Measurements from ENCODE around the gene CASTOR1. TPM values are rescaled to one million over a fixed set of nuclear protein-coding genes. Genes with fewer than 3 reads are reported as not detected.

The CASTOR1 gene
- total RNA-seq, 1 experiment from 2014 or later, result 8.4 TPM

GRCh38 chr22:30315962-30316576 is 26.8 kb upstream of the CASTOR1 start:
- peaks cover 22% of the 10 kb centered on the region for H3K79me2 ChIP-seq (ENCODE audit: low read length)
- no peak overlapping the region for H3K4me2 ChIP-seq (ENCODE audit: low read depth, low read length, poor library complexity, severe bottlenecking)

GRCh38 chr22:30314915-30315314 is 25.6 kb upstream of the CASTOR1 start:
- no peaks in the 10 kb centered on the region for H3K36me3 ChIP-seq (ENCODE audit: insufficient read depth, low read length)
- no peaks in the 10 kb centered on the region for H3K9me3 ChIP-seq (ENCODE audit: low read length)
- H3K79me2 ChIP-seq (ENCODE audit: low read length), result peaks cover 22% of the 10 kb centered on the region
- H3K27me3 ChIP-seq (ENCODE audit: low read length), result no peaks in the 10 kb centered on the region
- no peak overlapping the region for H3K27ac ChIP-seq (ENCODE audit: low read length)
- no peaks in the 10 kb centered on the region for H3K9me2 ChIP-seq (replicated peaks; ENCODE audit: insufficient read depth, low read length)
- peaks cover 21% of the 10 kb centered on the region for H4K20me1 ChIP-seq (ENCODE audit: insufficient read depth, low read depth, low read length)
- no peak overlapping the region for H2AFZ ChIP-seq (ENCODE audit: low read length)
- H3K9ac ChIP-seq (ENCODE audit: low read length), result no peak overlapping the region
- no peak overlapping the region for H3K4me3 ChIP-seq (ENCODE audit: low read length)
- H3K4me2 ChIP-seq (ENCODE audit: low read depth, low read length, poor library complexity, severe bottlenecking), result no peak overlapping the region
- peaks cover 17% of the 10 kb centered on the region for H3K4me1 ChIP-seq (ENCODE audit: low read length)
- DNase-seq, result no peak

More at GRCh38 chr22:30315962-30316576, 26.8 kb upstream of the CASTOR1 start:
- Histone ChIP-seq H3K9me3 (ENCODE audit: low read length) (no peaks in the 10 kb centered on the region), H3K4me3 (ENCODE audit: low read length) (no peak overlapping the region), H3K9me2 (replicated peaks; ENCODE audit: insufficient read depth, low read length) (no peaks in the 10 kb centered on the region), H3K9ac (ENCODE audit: low read length) (no peak overlapping the region), H4K20me1 (ENCODE audit: insufficient read depth, low read depth, low read length) (peaks cover 16% of the 10 kb centered on the region), H3K27ac (ENCODE audit: low read length) (no peak overlapping the region), H3K27me3 (ENCODE audit: low read length) (no peaks in the 10 kb centered on the region), H3K4me1 (ENCODE audit: low read length) (peaks cover 6% of the 10 kb centered on the region), H3K36me3 (ENCODE audit: insufficient read depth, low read length) (no peaks in the 10 kb centered on the region), H2AFZ (ENCODE audit: low read length) (no peak overlapping the region)
- DNase-seq, result no peak

- H3K4me1 ChIP-seq (ENCODE audit: low read length), result peaks cover 28% of the 10 kb centered on the region
- H2AFZ ChIP-seq (ENCODE audit: low read length), result no peak overlapping the region
- no peaks in the 10 kb centered on the region for H3K36me3 ChIP-seq (ENCODE audit: insufficient read depth, low read length)
- H3K9ac ChIP-seq (ENCODE audit: low read length), result no peak overlapping the region
- H3K27ac ChIP-seq (ENCODE audit: low read length), result no peak overlapping the region
- H3K4me3 ChIP-seq (ENCODE audit: low read length), result no peak overlapping the region
- H3K27me3 ChIP-seq (ENCODE audit: low read length), result no peaks in the 10 kb centered on the region
- DNase-seq, result no peak
- H4K20me1 ChIP-seq (ENCODE audit: insufficient read depth, low read depth, low read length), result peaks cover 28% of the 10 kb centered on the region
- H3K9me3 ChIP-seq (ENCODE audit: low read length), result no peaks in the 10 kb centered on the region
- H3K9me2 ChIP-seq (replicated peaks; ENCODE audit: insufficient read depth, low read length), result no peaks in the 10 kb centered on the region
- H3K79me2 ChIP-seq (ENCODE audit: low read length), result peaks cover 25% of the 10 kb centered on the region
- H3K4me2 ChIP-seq (ENCODE audit: low read depth, low read length, poor library complexity, severe bottlenecking), result no peak overlapping the region
Measured at GRCh38 chr22:30313527-30314363, 24.4 kb upstream of the CASTOR1 start.

- no peak for DNase-seq
- H3K4me3 ChIP-seq (ENCODE audit: low read length), result no peak overlapping the region
- H3K27ac ChIP-seq (ENCODE audit: low read length), result no peak overlapping the region
- H3K9me3 ChIP-seq (ENCODE audit: low read length), result no peaks in the 10 kb centered on the region
- peaks cover 28% of the 10 kb centered on the region for H4K20me1 ChIP-seq (ENCODE audit: insufficient read depth, low read depth, low read length)
- peaks cover 32% of the 10 kb centered on the region for H3K79me2 ChIP-seq (ENCODE audit: low read length)
- H2AFZ ChIP-seq (ENCODE audit: low read length), result no peak overlapping the region
- no peak overlapping the region for H3K4me2 ChIP-seq (ENCODE audit: low read depth, low read length, poor library complexity, severe bottlenecking)
- H3K36me3 ChIP-seq (ENCODE audit: insufficient read depth, low read length), result no peaks in the 10 kb centered on the region
- H3K4me1 ChIP-seq (ENCODE audit: low read length), result peaks cover 38% of the 10 kb centered on the region
- no peak overlapping the region for H3K9ac ChIP-seq (ENCODE audit: low read length)
- H3K9me2 ChIP-seq (replicated peaks; ENCODE audit: insufficient read depth, low read length), result no peaks in the 10 kb centered on the region
- H3K27me3 ChIP-seq (ENCODE audit: low read length), result no peaks in the 10 kb centered on the region
Measured at GRCh38 chr22:30312053-30312452, 22.7 kb upstream of the CASTOR1 start.

- Histone ChIP-seq H3K9me2 (replicated peaks; ENCODE audit: insufficient read depth, low read length) (no peaks in the 10 kb centered on the region), H3K27me3 (ENCODE audit: low read length) (no peaks in the 10 kb centered on the region), H3K4me3 (ENCODE audit: low read length) (no peak overlapping the region), H3K79me2 (ENCODE audit: low read length) (peaks cover 35% of the 10 kb centered on the region), H3K4me2 (ENCODE audit: low read depth, low read length, poor library complexity, severe bottlenecking) (no peak overlapping the region), H3K9ac (ENCODE audit: low read length) (no peak overlapping the region), H4K20me1 (ENCODE audit: insufficient read depth, low read depth, low read length) (peaks cover 28% of the 10 kb centered on the region), H2AFZ (ENCODE audit: low read length) (no peak overlapping the region), H3K4me1 (ENCODE audit: low read length) (peaks cover 48% of the 10 kb centered on the region), H3K27ac (ENCODE audit: low read length) (no peak overlapping the region), H3K36me3 (ENCODE audit: insufficient read depth, low read length) (no peaks in the 10 kb centered on the region), H3K9me3 (ENCODE audit: low read length) (no peaks in the 10 kb centered on the region)
- DNase-seq, result no peak
Measured at GRCh38 chr22:30310881-30311771, 21.8 kb upstream of the CASTOR1 start.

DNA sequence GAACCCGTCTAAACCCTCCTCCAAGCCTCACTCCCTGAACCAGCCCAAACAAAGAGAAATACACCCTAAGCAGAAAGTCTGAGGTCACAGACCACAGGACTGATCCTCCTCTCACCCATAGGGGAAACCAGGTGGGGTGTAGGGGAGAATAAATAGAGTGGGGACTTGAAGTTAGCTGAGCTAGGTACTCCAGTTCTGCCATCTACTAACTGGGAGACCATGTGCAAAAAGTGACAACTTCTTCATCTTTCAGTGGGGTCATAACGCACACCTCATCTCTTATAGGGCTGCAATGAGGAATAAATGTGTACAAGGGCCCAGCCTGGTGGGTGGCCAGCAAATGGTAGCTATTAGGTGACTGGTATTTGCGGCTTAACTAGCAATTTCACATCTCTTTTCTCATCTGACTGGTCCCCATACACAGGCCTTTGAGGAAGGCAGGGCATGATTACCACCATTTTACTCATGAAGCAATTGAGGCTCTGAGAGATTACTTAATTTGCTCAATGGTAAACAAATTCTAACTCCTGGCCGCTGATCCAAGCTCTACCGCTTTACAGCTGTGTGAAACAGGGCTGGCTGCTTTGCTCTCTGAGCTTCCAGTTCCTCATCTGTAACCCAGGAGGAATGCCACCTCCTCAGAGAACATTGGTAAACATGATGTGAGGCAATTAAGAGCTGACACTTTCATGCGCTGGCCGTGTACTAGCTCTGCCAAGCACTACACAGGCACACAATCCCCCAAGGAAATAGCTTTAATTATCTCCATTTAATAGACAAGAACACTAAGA is 20.8 kb upstream of the CASTOR1 start:
- peaks cover 28% of the 10 kb centered on the region for H4K20me1 ChIP-seq (ENCODE audit: insufficient read depth, low read depth, low read length)
- peaks cover 57% of the 10 kb centered on the region for H3K4me1 ChIP-seq (ENCODE audit: low read length)
- no peak overlapping the region for H2AFZ ChIP-seq (ENCODE audit: low read length)
- DNase-seq, result no peak
- H3K27me3 ChIP-seq (ENCODE audit: low read length), result no peaks in the 10 kb centered on the region
- no peaks in the 10 kb centered on the region for H3K9me3 ChIP-seq (ENCODE audit: low read length)
- peaks cover 35% of the 10 kb centered on the region; the same call in 1 of the 2 replicates for H3K79me2 ChIP-seq (ENCODE audit: low read length)
- H3K27ac ChIP-seq (ENCODE audit: low read length), result no peak overlapping the region
- no peak overlapping the region for H3K4me3 ChIP-seq (ENCODE audit: low read length)
- H3K9ac ChIP-seq (ENCODE audit: low read length), result no peak overlapping the region
- H3K9me2 ChIP-seq (replicated peaks; ENCODE audit: insufficient read depth, low read length), result no peaks in the 10 kb centered on the region
- no peaks in the 10 kb centered on the region for H3K36me3 ChIP-seq (ENCODE audit: insufficient read depth, low read length)
- H3K4me2 ChIP-seq (ENCODE audit: low read depth, low read length, poor library complexity, severe bottlenecking), result no peak overlapping the region

DNA sequence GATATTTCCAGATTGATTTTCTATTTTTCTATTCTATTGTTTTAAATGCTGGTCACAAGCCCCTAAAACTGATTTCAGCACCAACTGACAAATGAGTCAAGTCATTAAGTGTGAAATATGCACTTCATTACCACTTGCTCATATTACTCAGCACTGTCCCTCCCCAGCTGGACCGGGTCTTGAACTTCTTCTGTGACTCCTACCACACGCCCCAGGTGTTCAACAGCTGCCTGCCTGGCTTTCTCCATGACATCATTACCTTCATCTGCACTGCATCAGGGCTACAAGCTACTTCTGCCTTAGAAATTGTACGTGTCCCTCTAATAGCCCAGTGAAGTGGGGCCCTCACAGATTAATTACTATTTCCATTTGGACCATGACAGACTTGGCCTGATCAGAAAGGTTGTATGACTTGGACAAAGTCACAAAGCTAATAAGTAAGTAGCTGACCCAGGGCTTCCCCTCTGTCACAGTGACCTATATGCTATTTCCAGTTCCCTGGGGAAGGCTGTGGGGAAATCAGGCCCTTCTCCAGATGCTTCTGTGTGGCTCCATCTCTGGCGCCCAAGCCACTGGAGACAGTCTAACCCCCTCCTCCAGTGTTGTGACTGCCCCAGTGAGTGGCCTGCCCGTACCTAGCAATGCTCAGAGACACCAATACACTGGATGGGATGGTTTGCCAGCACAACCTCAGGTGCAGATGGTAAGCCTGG is 19.4 kb upstream of the CASTOR1 start:
- peaks cover 72% of the 10 kb centered on the region for H3K4me1 ChIP-seq (ENCODE audit: low read length)
- H3K27ac ChIP-seq (ENCODE audit: low read length), result peak overlapping the region; percentile 6; the same call in 1 of the 2 replicates
- H3K79me2 ChIP-seq (ENCODE audit: low read length), result peaks cover 38% of the 10 kb centered on the region; the same call in 1 of the 2 replicates
- no peaks in the 10 kb centered on the region for H3K36me3 ChIP-seq (ENCODE audit: insufficient read depth, low read length)
- H3K9ac ChIP-seq (ENCODE audit: low read length), result peak overlapping the region; percentile 9; the same call in 1 of the 2 replicates
- no peak overlapping the region for H3K4me3 ChIP-seq (ENCODE audit: low read length)
- peaks cover 21% of the 10 kb centered on the region; the same call in 1 of the 2 replicates for H4K20me1 ChIP-seq (ENCODE audit: insufficient read depth, low read depth, low read length)
- peak; percentile 61 for DNase-seq
- no peak overlapping the region for H2AFZ ChIP-seq (ENCODE audit: low read length)
- H3K4me2 ChIP-seq (ENCODE audit: low read depth, low read length, poor library complexity, severe bottlenecking), result no peak overlapping the region
- H3K9me2 ChIP-seq (replicated peaks; ENCODE audit: insufficient read depth, low read length), result no peaks in the 10 kb centered on the region
- no peaks in the 10 kb centered on the region for H3K27me3 ChIP-seq (ENCODE audit: low read length)
- no peaks in the 10 kb centered on the region for H3K9me3 ChIP-seq (ENCODE audit: low read length)

Data from Karpas-422 (cell line).